Neuronal stem cell (in vitro differentiated cells): Measurements from ENCODE around the gene ATG9A.
A peak's percentile ranks its signal among the peaks of the same experiment; 100 is the strongest.

Source experiments
- DNase-seq: peaks from one replicate; pipeline ENCODE4 v3.0.0-alpha.2; 2013; ENCODE audit warnings: low spot score
- H2AFZ ChIP-seq: one replicate; pipeline ENCODE4 v1.6.1; 2013; ENCODE audit warnings: mild to moderate bottlenecking, low read length, inconsistent platforms
- H2AK5ac ChIP-seq: 2 replicates; pipeline ENCODE4 v1.6.1; 2013; ENCODE audit warnings: low read depth, mild to moderate bottlenecking, inconsistent platforms, low read length, moderate library complexity, mixed read lengths
- H2BK120ac ChIP-seq: 2 replicates; pipeline ENCODE4 v1.6.1; 2013; ENCODE audit warnings: low read depth, mild to moderate bottlenecking, inconsistent platforms, low read length, moderate library complexity, mixed read lengths
- H2BK12ac ChIP-seq: one replicate; pipeline ENCODE4 v1.6.1; 2013; ENCODE audit warnings: low read length, inconsistent platforms
- H2BK15ac ChIP-seq: 2 replicates; pipeline ENCODE4 v1.6.1; 2013; ENCODE audit warnings: mild to moderate bottlenecking, low read length, inconsistent platforms, mixed read lengths
- H2BK5ac ChIP-seq: one replicate; pipeline ENCODE4 v1.6.1; 2013; ENCODE audit warnings: inconsistent platforms, mild to moderate bottlenecking, low read length, moderate library complexity
- H3K14ac ChIP-seq: one replicate; pipeline ENCODE4 v1.6.1; 2013; ENCODE audit warnings: low read length, inconsistent platforms
- H3K18ac ChIP-seq: 2 replicates; pipeline ENCODE4 v1.6.1; 2013; ENCODE audit warnings: low read length, inconsistent platforms
- H3K23ac ChIP-seq: 2 replicates; pipeline ENCODE4 v1.6.1; 2013; ENCODE audit warnings: low read depth, mild to moderate bottlenecking, mixed read lengths, low read length, inconsistent platforms; ENCODE audit not compliant: poor library complexity
- H3K27ac ChIP-seq: replicated peaks from 3 replicates; pipeline ENCODE4 v1.5.1; 2013; ENCODE audit warnings: low read length, inconsistent platforms
- H3K27me3 ChIP-seq, 3 experiments: 2 replicates each; pipeline ENCODE4 v1.6.1; 2013; ENCODE audit warnings: low read length in 3 of 3, mild to moderate bottlenecking in 2 of 3, inconsistent platforms in 1 of 3, low read depth in 1 of 3, mixed read lengths in 1 of 3, moderate library complexity in 1 of 3; ENCODE audit not compliant: control insufficient read depth in 3 of 3, insufficient read depth in 3 of 3
- H3K36me3 ChIP-seq, 2 donors: replicated peaks in 1 of 2; 2 replicates each; pipeline ENCODE4 v1.6.1; 2013; ENCODE audit warnings: low read length in 2 of 2; ENCODE audit not compliant: control insufficient read depth in 2 of 2, insufficient read depth in 2 of 2
- H3K4ac ChIP-seq: 2 replicates; pipeline ENCODE4 v1.6.1; 2013; ENCODE audit warnings: inconsistent platforms, mild to moderate bottlenecking, low read length, moderate library complexity
- H3K4me1 ChIP-seq, 2 donors: 1 replicate in 1 of 2; 2 replicates in 1 of 2; pipeline ENCODE4 v1.6.1; 2013; ENCODE audit warnings: low read length in 2 of 2, low read depth in 1 of 2; ENCODE audit not compliant: control insufficient read depth in 2 of 2, insufficient read depth in 1 of 2
- H3K4me2 ChIP-seq: one replicate; pipeline ENCODE4 v1.6.1; 2013; ENCODE audit warnings: mild to moderate bottlenecking, low read length, inconsistent platforms; ENCODE audit not compliant: insufficient read depth, poor library complexity, severe bottlenecking
- H3K4me3 ChIP-seq, 2 donors: 2 replicates each; pipeline ENCODE4 v1.5.1; 2013; ENCODE audit warnings: low read length in 2 of 2, mild to moderate bottlenecking in 2 of 2, inconsistent platforms in 1 of 2, moderate library complexity in 1 of 2
- H3K79me1 ChIP-seq: one replicate; pipeline ENCODE4 v1.6.1; 2013; ENCODE audit warnings: low read depth, mild to moderate bottlenecking, inconsistent platforms, low read length, moderate library complexity
- H3K9ac ChIP-seq: one replicate; pipeline ENCODE4 v1.6.1; 2013; ENCODE audit warnings: mild to moderate bottlenecking, low read depth, low read length, inconsistent platforms; ENCODE audit not compliant: poor library complexity
- H3K9me3 ChIP-seq, 2 donors: replicated peaks in 1 of 2; 2 replicates each; pipeline versions ENCODE3 to v1.6.1; 2013; ENCODE audit warnings: low read length in 2 of 2, mild to moderate bottlenecking in 2 of 2, inconsistent platforms in 1 of 2, low read depth in 1 of 2, mixed read lengths in 1 of 2, moderate library complexity in 1 of 2; ENCODE audit not compliant: control insufficient read depth in 2 of 2, insufficient read depth in 1 of 2
- H4K8ac ChIP-seq: one replicate; pipeline ENCODE4 v1.6.1; 2013; ENCODE audit warnings: low read depth, mild to moderate bottlenecking, inconsistent platforms, low read length, moderate library complexity
- H4K91ac ChIP-seq: one replicate; pipeline ENCODE4 v1.6.1; 2013; ENCODE audit warnings: low read length, low read depth, mild to moderate bottlenecking, inconsistent platforms; ENCODE audit not compliant: poor library complexity
- WGBS, 2 donors: extraction: QIAGEN DNeasy Blood & Tissue Kit; methylation state at CpG; one replicate each; pipeline ENCODE4 v1.1.7; 2013; ENCODE audit warnings: missing lambda C conversion rate in 2 of 2, mixed read lengths in 1 of 2; ENCODE audit not compliant: insufficient read length in 2 of 2, insufficient replicate concordance in 1 of 2; ENCODE audit errors: extremely low coverage in 2 of 2; 5-methylcytosine and 5-hydroxymethylcytosine counted together

ATG9A gene

GRCh38 chr2:219225350-219225749, 4.1 kb downstream of the ATG9A start:
- no peak overlapping the region for H2BK12ac ChIP-seq
- no peak for DNase-seq
- no peak overlapping the region for H4K8ac ChIP-seq
- H3K4me3 ChIP-seq = no peak overlapping the region
- no peak overlapping the region for H4K91ac ChIP-seq
- no peak overlapping the region for H2BK120ac ChIP-seq
- no peak overlapping the region for H2AFZ ChIP-seq
- H3K4me2 ChIP-seq = no peak overlapping the region
- no peak overlapping the region for H3K23ac ChIP-seq
- WGBS, 2 donors = no CpG with 5 or more reads among the region's 3 CpGs
- no peak overlapping the region for H2BK15ac ChIP-seq
- H3K27me3 ChIP-seq = no peaks in the 10 kb centered on the region
- H3K79me1 ChIP-seq = peaks cover 18% of the 10 kb centered on the region
- no peak overlapping the region for H2AK5ac ChIP-seq
- no peak overlapping the region for H3K9ac ChIP-seq
- no peak overlapping the region for H3K18ac ChIP-seq
- no peak overlapping the region for H3K4ac ChIP-seq
- H3K4me1 ChIP-seq = peaks cover 4 to 6% of the 10 kb centered on the region in 2 donors
- H3K9me3 ChIP-seq = no peaks in the 10 kb centered on the region
- H3K36me3 ChIP-seq = peaks cover 43 to 65% of the 10 kb centered on the region in 2 donors
- no peak overlapping the region for H3K14ac ChIP-seq
- H2BK5ac ChIP-seq = no peak overlapping the region
- H3K27ac ChIP-seq = no peak overlapping the region

- peak overlapping the region; percentile 48 for H3K23ac ChIP-seq
- no peak overlapping the region for H2AK5ac ChIP-seq
- H3K18ac ChIP-seq = no peak overlapping the region
- H3K4ac ChIP-seq = no peak overlapping the region
- H3K36me3 ChIP-seq = peaks cover 49 to 75% of the 10 kb centered on the region in 2 donors
- H4K8ac ChIP-seq = peak overlapping the region; percentile 97
- H3K4me1 ChIP-seq = peaks cover 9 to 13% of the 10 kb centered on the region in 2 donors
- no peak overlapping the region for H2BK15ac ChIP-seq
- H3K4me3 ChIP-seq = no peak overlapping the region
- H3K4me2 ChIP-seq = no peak overlapping the region
- no peak overlapping the region for H4K91ac ChIP-seq
- no peak overlapping the region for H2AFZ ChIP-seq
- WGBS, 2 donors = no CpG with 5 or more reads among the region's 31 CpGs
- H3K9me3 ChIP-seq = no peaks in the 10 kb centered on the region
- DNase-seq = no peak
- no peak overlapping the region for H2BK120ac ChIP-seq
- no peak overlapping the region for H2BK5ac ChIP-seq
- no peak overlapping the region for H2BK12ac ChIP-seq
- no peaks in the 10 kb centered on the region for H3K27me3 ChIP-seq
- no peak overlapping the region for H3K9ac ChIP-seq
- no peak overlapping the region for H3K27ac ChIP-seq
- H3K14ac ChIP-seq = no peak overlapping the region
- peaks cover 18% of the 10 kb centered on the region for H3K79me1 ChIP-seq
These were observed 5.4 kb downstream of the ATG9A start for GRCh38 chr2:219223831-219224610.

DNA sequence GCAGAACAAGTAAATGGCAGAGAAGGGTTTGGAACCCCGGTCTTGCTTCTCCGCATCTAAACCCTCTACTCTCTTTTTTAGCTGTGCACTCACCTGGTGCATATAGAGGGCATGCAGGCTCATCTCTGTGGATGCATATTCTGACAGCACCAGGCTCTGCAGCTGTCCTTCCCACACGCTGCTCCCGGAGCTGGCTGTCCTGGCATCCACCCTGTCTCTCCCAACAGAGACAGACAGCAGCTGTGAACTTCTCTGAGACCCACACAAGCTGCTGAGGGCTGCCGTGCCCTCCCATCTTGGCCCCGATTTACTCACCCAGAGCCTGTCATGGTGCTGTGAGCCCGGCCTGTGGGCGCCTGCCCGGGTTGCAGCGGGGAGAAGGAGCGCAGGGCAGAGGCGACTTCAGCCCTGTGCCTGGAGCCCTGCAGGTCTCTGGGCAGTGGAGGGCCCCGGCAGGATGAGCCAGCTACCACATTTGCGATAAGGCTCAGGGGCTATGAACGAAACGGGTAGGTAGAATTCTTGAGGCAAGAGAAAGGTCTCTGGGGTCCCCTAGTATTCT, 7.4 kb downstream of the ATG9A start:
- Histone ChIP-seq H3K23ac (no peak overlapping the region), H3K4me2 (no peak overlapping the region), H3K14ac (no peak overlapping the region), H3K4ac (no peak overlapping the region), H3K9me3 (no peaks in the 10 kb centered on the region), H3K36me3 (peaks cover 49 to 69% of the 10 kb centered on the region in 2 donors), H3K79me1 (peaks cover 5% of the 10 kb centered on the region), H3K18ac (no peak overlapping the region), H2AK5ac (no peak overlapping the region), H2BK12ac (no peak overlapping the region), H3K9ac (no peak overlapping the region), H4K91ac (no peak overlapping the region), H2AFZ (no peak overlapping the region), H3K27me3 (no peaks in the 10 kb centered on the region), H2BK120ac (no peak overlapping the region), H3K4me3 (no peak overlapping the region), H2BK15ac (no peak overlapping the region), H3K27ac (no peak overlapping the region), H4K8ac (no peak overlapping the region), H3K4me1 (peaks cover 7 to 12% of the 10 kb centered on the region in 2 donors), H2BK5ac (peak overlapping the region; percentile 66)
- WGBS, 2 donors = no CpG with 5 or more reads among the region's 16 CpGs
- DNase-seq = no peak

DNA sequence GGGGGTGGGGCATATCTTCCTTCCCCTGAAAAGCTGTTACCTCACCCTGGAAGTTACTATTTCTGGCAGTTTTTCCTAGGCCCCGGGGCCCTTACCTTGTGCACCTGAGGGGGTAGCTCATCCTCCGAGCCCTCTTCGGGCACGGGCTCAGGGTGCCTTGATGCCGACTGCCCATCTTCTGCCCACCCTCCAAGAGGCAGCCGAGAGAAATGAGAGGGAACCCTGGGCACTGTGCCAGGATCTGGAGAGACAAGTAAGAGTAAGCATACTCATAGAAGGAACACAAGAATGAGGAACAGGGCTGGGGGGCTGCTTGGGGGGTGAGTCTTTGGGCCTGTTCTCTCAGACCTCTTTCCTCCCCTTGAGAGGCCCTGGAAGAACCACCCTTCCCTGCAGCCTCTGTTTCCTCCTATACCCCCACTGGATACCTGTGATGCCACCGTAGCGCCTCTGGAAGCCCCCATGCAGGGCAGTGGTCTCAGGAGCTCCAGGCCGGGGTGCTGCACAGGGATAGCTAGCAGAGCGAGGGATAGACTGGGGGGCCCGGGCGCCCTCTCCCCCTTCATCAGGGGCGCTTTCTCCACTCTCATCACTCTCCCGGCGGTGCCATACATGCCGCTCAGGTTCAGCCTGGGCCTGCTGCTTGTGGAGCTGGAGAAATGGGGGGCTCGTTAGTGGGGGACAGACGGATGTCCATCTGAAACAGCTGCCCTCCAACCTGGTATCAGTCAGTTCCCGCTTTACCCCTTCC, 8.6 kb downstream of the ATG9A start:
- H3K36me3 ChIP-seq = peaks cover 51 to 70% of the 10 kb centered on the region in 2 donors
- H3K23ac ChIP-seq = no peak overlapping the region
- no peak overlapping the region for H2BK12ac ChIP-seq
- H2BK5ac ChIP-seq = no peak overlapping the region
- no peak overlapping the region for H2AFZ ChIP-seq
- no peaks in the 10 kb centered on the region for H3K9me3 ChIP-seq
- no CpG with 5 or more reads among the region's 19 CpGs for WGBS, 2 donors
- H3K27me3 ChIP-seq = no peaks in the 10 kb centered on the region
- H2AK5ac ChIP-seq = no peak overlapping the region
- no peak overlapping the region for H3K4me3 ChIP-seq
- no peak overlapping the region for H3K4ac ChIP-seq
- no peak for DNase-seq
- H2BK120ac ChIP-seq = no peak overlapping the region
- no peak overlapping the region for H3K14ac ChIP-seq
- no peak overlapping the region for H4K91ac ChIP-seq
- peaks cover 7 to 12% of the 10 kb centered on the region in 2 donors for H3K4me1 ChIP-seq
- H3K4me2 ChIP-seq = no peak overlapping the region
- H3K79me1 ChIP-seq = peaks cover 2% of the 10 kb centered on the region
- H3K27ac ChIP-seq = no peak overlapping the region
- no peak overlapping the region for H3K9ac ChIP-seq
- no peak overlapping the region for H4K8ac ChIP-seq
- H3K18ac ChIP-seq = no peak overlapping the region
- no peak overlapping the region for H2BK15ac ChIP-seq
